HG02884 (cell line): ENCODE data around the gene ERCC6L.

Source experiments
- ATAC-seq: cut with Tn5 transposase; IDR thresholded peaks from one replicate; pipeline ENCODE4 v1.9.1; 2021; ENCODE audit warnings: mild to moderate bottlenecking, moderate library complexity; ENCODE audit not compliant: unreplicated experiment

Gene ERCC6L, protein sequence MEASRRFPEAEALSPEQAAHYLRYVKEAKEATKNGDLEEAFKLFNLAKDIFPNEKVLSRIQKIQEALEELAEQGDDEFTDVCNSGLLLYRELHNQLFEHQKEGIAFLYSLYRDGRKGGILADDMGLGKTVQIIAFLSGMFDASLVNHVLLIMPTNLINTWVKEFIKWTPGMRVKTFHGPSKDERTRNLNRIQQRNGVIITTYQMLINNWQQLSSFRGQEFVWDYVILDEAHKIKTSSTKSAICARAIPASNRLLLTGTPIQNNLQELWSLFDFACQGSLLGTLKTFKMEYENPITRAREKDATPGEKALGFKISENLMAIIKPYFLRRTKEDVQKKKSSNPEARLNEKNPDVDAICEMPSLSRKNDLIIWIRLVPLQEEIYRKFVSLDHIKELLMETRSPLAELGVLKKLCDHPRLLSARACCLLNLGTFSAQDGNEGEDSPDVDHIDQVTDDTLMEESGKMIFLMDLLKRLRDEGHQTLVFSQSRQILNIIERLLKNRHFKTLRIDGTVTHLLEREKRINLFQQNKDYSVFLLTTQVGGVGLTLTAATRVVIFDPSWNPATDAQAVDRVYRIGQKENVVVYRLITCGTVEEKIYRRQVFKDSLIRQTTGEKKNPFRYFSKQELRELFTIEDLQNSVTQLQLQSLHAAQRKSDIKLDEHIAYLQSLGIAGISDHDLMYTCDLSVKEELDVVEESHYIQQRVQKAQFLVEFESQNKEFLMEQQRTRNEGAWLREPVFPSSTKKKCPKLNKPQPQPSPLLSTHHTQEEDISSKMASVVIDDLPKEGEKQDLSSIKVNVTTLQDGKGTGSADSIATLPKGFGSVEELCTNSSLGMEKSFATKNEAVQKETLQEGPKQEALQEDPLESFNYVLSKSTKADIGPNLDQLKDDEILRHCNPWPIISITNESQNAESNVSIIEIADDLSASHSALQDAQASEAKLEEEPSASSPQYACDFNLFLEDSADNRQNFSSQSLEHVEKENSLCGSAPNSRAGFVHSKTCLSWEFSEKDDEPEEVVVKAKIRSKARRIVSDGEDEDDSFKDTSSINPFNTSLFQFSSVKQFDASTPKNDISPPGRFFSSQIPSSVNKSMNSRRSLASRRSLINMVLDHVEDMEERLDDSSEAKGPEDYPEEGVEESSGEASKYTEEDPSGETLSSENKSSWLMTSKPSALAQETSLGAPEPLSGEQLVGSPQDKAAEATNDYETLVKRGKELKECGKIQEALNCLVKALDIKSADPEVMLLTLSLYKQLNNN

DNA sequence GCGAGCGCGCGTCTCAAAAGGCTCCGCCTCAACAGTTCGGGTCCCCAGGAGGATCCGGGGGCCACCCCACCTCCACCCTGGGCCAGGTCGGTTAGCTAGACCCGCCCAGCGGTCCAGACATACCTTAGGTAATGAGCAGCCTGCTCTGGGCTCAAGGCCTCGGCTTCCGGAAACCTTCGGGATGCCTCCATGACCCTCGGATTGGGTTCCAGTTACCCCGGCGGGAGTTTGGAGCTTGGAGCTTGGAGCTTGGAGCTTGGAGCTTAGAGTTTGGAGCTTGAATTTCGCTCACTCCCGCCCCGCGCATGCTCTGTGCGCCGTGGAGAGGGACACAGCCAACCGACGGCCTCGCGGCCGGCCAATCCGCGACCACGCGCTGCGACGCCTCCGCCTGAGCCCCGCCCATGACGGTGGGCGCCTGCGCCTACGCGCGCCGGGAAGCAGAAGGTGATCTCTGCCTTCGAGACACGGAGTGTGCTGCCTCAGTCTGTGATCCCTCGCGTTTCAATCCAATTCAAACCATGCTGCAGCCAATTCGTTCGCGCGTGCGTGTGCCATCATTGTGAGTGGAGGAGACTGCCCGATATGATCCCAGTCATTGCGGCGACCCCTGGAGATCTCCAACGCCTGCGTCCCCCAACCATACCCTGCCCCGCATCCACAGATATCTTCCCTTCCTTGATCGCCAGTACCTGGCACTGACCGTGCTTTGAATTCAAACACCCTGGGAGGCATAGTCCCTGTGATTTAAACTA is at the start of gene ERCC6L:
TSS of gene ERCC6L (minus strand) at position 307 of the 755 bp plus-strand sequence. CDS start at position 191, 116 bp downstream.
- ATAC-seq: peak; percentile 94

GRCh38 chrX:72282302-72282701 is 43.5 kb upstream of the ERCC6L start:
- ATAC-seq: no peak

GRCh38 chrX:72280321-72280845 is 41.6 kb upstream of the ERCC6L start:
- no peak for ATAC-seq

DNA sequence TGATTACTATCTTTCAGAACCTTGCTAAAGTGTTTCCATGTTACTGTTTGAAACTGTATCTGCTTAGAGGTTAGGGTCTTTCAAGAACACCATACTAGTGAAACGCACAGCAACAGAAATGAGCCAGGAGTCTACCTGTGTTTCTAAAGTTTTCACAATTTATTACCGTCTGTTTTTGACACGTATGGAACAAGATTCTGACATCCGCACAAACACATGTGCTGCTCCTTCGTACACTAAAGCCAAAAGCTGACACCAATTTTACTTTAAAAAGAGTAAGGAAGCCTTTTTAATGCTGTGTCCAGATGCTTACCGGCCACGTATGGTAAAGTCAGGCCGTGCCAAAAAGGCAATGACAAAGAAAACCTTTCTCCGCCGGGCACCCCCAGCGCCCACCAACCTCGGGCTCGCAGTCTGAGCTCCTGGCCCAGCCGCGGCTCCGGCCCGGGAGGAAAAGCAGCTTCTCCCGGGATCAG is 37.7 kb upstream of the ERCC6L start:
- ATAC-seq: no peak

- no peak for ATAC-seq
Measured at GRCh38 chrX:72274526-72274925, 35.7 kb upstream of the ERCC6L start.

- ATAC-seq: no peak
Measured at GRCh38 chrX:72273718-72274117, 34.9 kb upstream of the ERCC6L start.

- no peak for ATAC-seq
Measured at GRCh38 chrX:72272868-72273267, 34.0 kb upstream of the ERCC6L start.

- ATAC-seq: no peak
Measured at GRCh38 chrX:72271812-72272211, 33.0 kb upstream of the ERCC6L start.

DNA sequence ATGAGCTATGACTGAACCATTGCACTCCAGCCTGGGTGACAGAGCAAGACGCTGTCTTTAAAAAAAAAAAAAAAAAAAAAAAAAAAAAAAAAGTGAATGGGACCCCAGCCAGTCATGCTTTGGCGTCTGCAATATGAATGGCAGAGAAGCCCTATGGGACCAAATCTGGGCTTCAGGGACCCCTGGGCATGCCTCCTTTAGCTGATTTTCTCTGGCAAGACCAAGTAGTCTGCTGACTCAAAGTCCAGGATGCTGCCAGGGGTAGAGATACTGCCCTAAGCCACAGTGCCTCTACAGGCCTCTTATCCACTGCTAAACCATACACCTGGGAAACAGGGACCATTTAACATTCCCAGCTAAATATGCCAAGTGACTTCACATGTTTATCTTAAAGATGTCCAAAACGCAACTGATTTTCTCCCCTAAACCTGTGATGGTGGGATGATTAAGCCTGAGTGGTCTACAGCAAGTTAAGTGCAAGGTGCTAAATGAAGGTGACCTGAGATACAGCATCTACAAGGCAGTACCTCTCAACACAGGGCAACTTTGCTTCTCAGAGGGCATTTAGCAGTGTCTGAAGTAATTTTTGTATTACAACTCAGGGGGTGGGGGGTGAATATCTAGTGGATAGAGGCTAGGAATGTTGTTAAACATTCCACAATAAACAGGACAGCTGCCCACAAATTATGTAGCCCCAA is 32.4 kb upstream of the ERCC6L start:
- ATAC-seq: no peak

- ATAC-seq: no peak
Measured at GRCh38 chrX:72270316-72270866, 31.6 kb upstream of the ERCC6L start.

GRCh38 chrX:72269671-72270251 is 30.9 kb upstream of the ERCC6L start:
- ATAC-seq: no peak

- no peak for ATAC-seq
Measured at GRCh38 chrX:72268597-72269365, 30.0 kb upstream of the ERCC6L start.

- ATAC-seq: no peak
Measured at GRCh38 chrX:72265263-72265662, 26.4 kb upstream of the ERCC6L start.

- no peak for ATAC-seq
Measured at GRCh38 chrX:72262077-72262476, 23.2 kb upstream of the ERCC6L start.

DNA sequence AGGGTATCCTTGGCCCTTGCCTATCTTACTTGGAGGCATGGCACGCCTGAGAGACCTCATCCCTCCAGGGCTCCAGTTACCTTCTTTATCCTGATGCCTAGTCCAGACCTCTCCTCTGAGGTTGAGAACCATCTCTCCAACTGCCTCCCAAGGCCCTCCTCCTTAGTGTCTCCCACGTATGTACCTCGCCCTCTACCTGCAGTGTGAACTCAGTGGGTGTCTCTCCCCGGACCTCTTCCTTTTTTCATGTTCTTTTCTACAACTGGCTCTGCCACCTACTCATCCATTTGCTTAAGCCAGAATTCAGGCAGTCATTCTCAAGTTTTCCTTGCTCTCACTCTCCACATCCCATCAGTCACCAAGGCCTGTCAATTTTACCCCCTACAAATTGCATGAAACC is 21.6 kb upstream of the ERCC6L start:
- no peak for ATAC-seq

- no peak for ATAC-seq
Measured at GRCh38 chrX:72258174-72258573, 19.3 kb upstream of the ERCC6L start.

DNA sequence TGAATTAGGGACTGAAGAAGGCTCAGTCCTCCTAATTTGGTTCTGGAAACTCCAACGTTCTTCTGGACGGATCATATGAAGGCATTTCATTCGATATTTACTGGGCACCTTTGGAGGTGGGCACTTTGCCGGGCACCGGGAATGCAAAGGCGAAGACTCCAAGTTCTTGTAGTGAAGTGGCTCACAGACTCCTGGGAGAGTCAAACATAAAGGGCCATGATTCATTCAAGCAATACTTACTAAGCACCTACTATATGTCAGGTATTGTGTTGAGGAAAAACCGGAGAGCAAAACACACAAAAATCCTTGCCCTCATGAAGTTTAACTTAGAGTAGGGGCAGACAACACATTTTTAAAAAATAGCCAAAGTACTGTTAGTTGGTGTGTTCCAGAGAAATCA is 17.0 kb upstream of the ERCC6L start:
- no peak for ATAC-seq

- no peak for ATAC-seq
Measured at GRCh38 chrX:72255445-72255844, 16.6 kb upstream of the ERCC6L start.
